ENCODE measurements around the gene PLCE1. TPM values are rescaled to one million over a fixed set of nuclear protein-coding genes. Genes with fewer than 3 reads are reported as not detected.

PLCE1 gene
- total and polyA plus RNA-seq, 2 of the 8 experiments (the other 6 are each of a cell fraction or from before 2014, with no cell fraction given): 0.05 to 0.06 TPM

GRCh38 chr10:93995598-93996271, 2.0 kb downstream of the PLCE1 start:
- Histone ChIP-seq H3K79me2 (ENCODE audit: control insufficient read depth in 1 of 2, insufficient read depth in 2 of 2, low read length in 2 of 2) (no peaks in the 10 kb centered on the region), H4K8ac (ENCODE audit: extremely low read depth, insufficient read depth, low read length) (no peak overlapping the region), H3K4me3 (ENCODE audit: extremely low read depth in 1 of 4, insufficient read depth in 2 of 4, low read depth in 3 of 4, low read length in 4 of 4) (no peak overlapping the region), H4K20me1 (replicated peaks in 1 of 2; ENCODE audit: control insufficient read depth in 1 of 2, insufficient read depth in 2 of 2, low read length in 2 of 2) (no peaks in the 10 kb centered on the region), H3K56ac (replicated peaks; ENCODE audit: insufficient read length, low read depth, low read length) (no peak overlapping the region), H4K5ac (ENCODE audit: insufficient read length, low read depth, low read length) (no peak overlapping the region), H3K4me1 (replicated peaks in 1 of 4; ENCODE audit: control insufficient read depth in 3 of 4, insufficient read depth in 4 of 4, low read length in 3 of 4) (peaks cover 0 to 3% (median 0%) of the 10 kb centered on the region in 4 experiments; a peak in 3 of 7 replicates), H2BK5ac (ENCODE audit: low read depth, low read length) (no peak overlapping the region), H4K91ac (replicated peaks; ENCODE audit: insufficient read length, low read length) (no peak overlapping the region), H2AK5ac (ENCODE audit: low read depth, low read length) (no peak overlapping the region), H3K23me2 (ENCODE audit: low read depth, low read length) (peaks cover 8% of the 10 kb centered on the region; the same call in 1 of the 2 replicates), H3K27ac (ENCODE audit: low read depth, low read length) (no peak overlapping the region), H3K14ac (ENCODE audit: insufficient read length) (no peak overlapping the region), H3K79me1 (ENCODE audit: low read depth, low read length) (no peaks in the 10 kb centered on the region), H3K9ac (replicated peaks in 1 of 4; ENCODE audit: extremely low read depth in 1 of 4, low read depth in 3 of 4, low read length in 3 of 4) (no peak overlapping the region), H3K36me3 (ENCODE audit: control insufficient read depth in 2 of 4, insufficient read depth in 4 of 4, low read length in 3 of 4) (no peaks in the 10 kb centered on the region), H3K9me3 (ENCODE audit: insufficient read depth in 2 of 2, low read depth in 1 of 2, low read length in 1 of 2) (no peaks in the 10 kb centered on the region), H2BK12ac (ENCODE audit: low read depth, low read length) (no peak overlapping the region), H3K18ac (ENCODE audit: extremely low read depth, low read length) (no peak overlapping the region), H3K27me3 (replicated peaks in 1 of 4; ENCODE audit: control insufficient read depth in 3 of 4, extremely low read depth in 1 of 4, insufficient read depth in 3 of 4, low read length in 3 of 4) (peaks cover 25 to 58% (median 48%) of the 10 kb centered on the region in 4 experiments), H3K4me2 (ENCODE audit: insufficient read depth in 1 of 2, low read depth in 2 of 2, low read length in 2 of 2) (no peak overlapping the region), H3K23ac (ENCODE audit: insufficient read length) (no peak overlapping the region), H2BK15ac (ENCODE audit: low read length) (no peak overlapping the region), H2BK120ac (replicated peaks; ENCODE audit: low read depth, low read length) (no peak overlapping the region), H3K4ac (replicated peaks; ENCODE audit: insufficient read length, low read depth, low read length) (no peak overlapping the region), H2AFZ (ENCODE audit: low read length) (no peak overlapping the region), H2BK20ac (ENCODE audit: low read length) (no peak overlapping the region)
- no peak for FAIRE-seq
- no peak for DNase-seq (ENCODE audit: low read depth in 1 of 2, low spot score in 2 of 2)
- CTCF ChIA-PET (ENCODE audit: partially characterized antibody): interaction anchor here (0.7 to 1.1 kb wide), 3 partner anchors 11 to 248 kb away, joined by 3 to 4 read pairs (median 3); no protein-coding TSS in a partner anchor
- 88% methylated on average over 10 of the region's 10 CpGs; no CpG with 5 or more reads in 1 of the 2 experiments for WGBS, 2 experiments (ENCODE audit: extremely low coverage in 1 of 2, insufficient coverage in 1 of 2, insufficient read length in 1 of 2, insufficient replicate concordance in 2 of 2, low coverage in 1 of 2, low lambda C conversion rate in 2 of 2, missing lambda C conversion rate in 1 of 2)
- POLR2A ChIA-PET (ENCODE audit: partially characterized antibody): no interaction called here
- TF ChIP-seq SRF (IDR thresholded peaks at IDR 0.05; ENCODE audit: low read depth, low read length) (no peak), CREB1 (IDR thresholded peaks at IDR 0.05) (no peak)
- TF ChIP-seq, protein P1, sequence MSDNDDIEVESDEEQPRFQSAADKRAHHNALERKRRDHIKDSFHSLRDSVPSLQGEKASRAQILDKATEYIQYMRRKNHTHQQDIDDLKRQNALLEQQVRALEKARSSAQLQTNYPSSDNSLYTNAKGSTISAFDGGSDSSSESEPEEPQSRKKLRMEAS (IDR thresholded peaks at IDR 0.05): no peak

Data from H1 (cell line).